OCI-LY1 (cell line): ENCODE results near the gene RPP14.

Source experiments
- EZH2 ChIP-seq: fragments of 200-600 bp; sonication (generic), shearing (Covaris generic); IDR thresholded peaks from 2 replicates; pipeline ENCODE4 v1.8.0; 2017; ENCODE audit warnings: borderline replicate concordance, mixed run types, mild to moderate bottlenecking, antibody characterized with exemption, low read length, moderate library complexity, mixed read lengths
- TF ChIP-seq, protein P1 (sequence below): fragments of 200-600 bp; sonication (generic), shearing (Covaris generic); IDR thresholded peaks from 2 replicates; pipeline ENCODE4 v1.5.1; 2017; ENCODE audit warnings: mild to moderate bottlenecking, antibody characterized with exemption, low read length, moderate library complexity, mixed read lengths

DNA sequence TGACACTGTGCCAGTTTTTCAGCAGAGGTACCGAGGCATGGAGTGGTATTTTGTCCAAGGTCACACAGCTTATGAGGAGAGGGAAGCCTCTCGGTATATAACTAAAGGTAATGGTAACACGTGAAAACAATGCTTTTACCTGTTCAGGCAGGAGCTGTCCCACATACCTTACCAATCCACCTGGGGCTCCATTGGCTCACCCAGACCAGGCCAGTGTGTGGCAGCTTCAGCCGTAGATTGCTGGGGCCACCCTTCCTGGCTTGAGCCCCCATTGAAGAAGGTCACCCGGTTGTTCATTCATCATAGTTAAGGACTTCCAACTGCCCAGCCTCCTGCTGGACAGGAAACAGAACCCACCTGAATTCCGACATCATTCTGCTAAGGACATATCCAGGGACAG, 9.2 kb upstream of the RPP14 start:
- TF ChIP-seq EZH2 = no peak
- TF ChIP-seq, protein P1, sequence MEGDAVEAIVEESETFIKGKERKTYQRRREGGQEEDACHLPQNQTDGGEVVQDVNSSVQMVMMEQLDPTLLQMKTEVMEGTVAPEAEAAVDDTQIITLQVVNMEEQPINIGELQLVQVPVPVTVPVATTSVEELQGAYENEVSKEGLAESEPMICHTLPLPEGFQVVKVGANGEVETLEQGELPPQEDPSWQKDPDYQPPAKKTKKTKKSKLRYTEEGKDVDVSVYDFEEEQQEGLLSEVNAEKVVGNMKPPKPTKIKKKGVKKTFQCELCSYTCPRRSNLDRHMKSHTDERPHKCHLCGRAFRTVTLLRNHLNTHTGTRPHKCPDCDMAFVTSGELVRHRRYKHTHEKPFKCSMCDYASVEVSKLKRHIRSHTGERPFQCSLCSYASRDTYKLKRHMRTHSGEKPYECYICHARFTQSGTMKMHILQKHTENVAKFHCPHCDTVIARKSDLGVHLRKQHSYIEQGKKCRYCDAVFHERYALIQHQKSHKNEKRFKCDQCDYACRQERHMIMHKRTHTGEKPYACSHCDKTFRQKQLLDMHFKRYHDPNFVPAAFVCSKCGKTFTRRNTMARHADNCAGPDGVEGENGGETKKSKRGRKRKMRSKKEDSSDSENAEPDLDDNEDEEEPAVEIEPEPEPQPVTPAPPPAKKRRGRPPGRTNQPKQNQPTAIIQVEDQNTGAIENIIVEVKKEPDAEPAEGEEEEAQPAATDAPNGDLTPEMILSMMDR = no peak
